Neural crest cell (in vitro differentiated cells): ENCODE data around the gene ARHGEF10L. TPM values are rescaled to one million over a fixed set of nuclear protein-coding genes. Genes with fewer than 3 reads are reported as not detected.

Experiments
- DNase-seq: peaks from one replicate; pipeline ENCODE4 v3.0.0; 2021; ENCODE audit warnings: low read depth, mixed read lengths, low spot score
- H3K27ac Mint-ChIP-seq: one replicate; pipeline ENCODE4 v1.8.0; 2021; ENCODE audit warnings: mild to moderate bottlenecking, mixed read lengths; ENCODE audit not compliant: unreplicated experiment
- H3K27me3 Mint-ChIP-seq: 2 replicates; pipeline ENCODE4 v1.8.0; 2021; ENCODE audit warnings: low read depth, mild to moderate bottlenecking, mixed read lengths
- H3K36me3 Mint-ChIP-seq: 2 replicates; pipeline ENCODE4 v1.8.0; 2021; ENCODE audit warnings: low read depth, mild to moderate bottlenecking, mixed read lengths
- H3K4me1 Mint-ChIP-seq: 2 replicates; pipeline ENCODE4 v1.8.0; 2021; ENCODE audit warnings: mixed read lengths
- H3K4me3 Mint-ChIP-seq: one replicate; pipeline ENCODE4 v1.8.0; 2021; ENCODE audit warnings: mild to moderate bottlenecking, mixed read lengths
- H3K9me3 Mint-ChIP-seq: 2 replicates; pipeline ENCODE4 v1.8.0; 2021; ENCODE audit warnings: mixed read lengths
- CTCF ChIP-seq: fragments of 200-600 bp; sonication (generic); conservative IDR thresholded peaks from 2 replicates; pipeline ENCODE4 v1.5.0; 2021; ENCODE audit warnings: antibody characterized with exemption, mild to moderate bottlenecking
- total RNA-seq: library from RNA; stranded (reverse); gene quantifications from 2 replicates; pipeline ENCODE4 v1.2.1, GENCODE V29; 2021

The ARHGEF10L gene
- total RNA-seq, 1 donor from 2014 or later, result 22.2 TPM

- H3K27ac Mint-ChIP-seq, result peak overlapping the region; percentile 57
- H3K27me3 Mint-ChIP-seq, result no peaks in the 10 kb centered on the region
- no peaks in the 10 kb centered on the region for H3K36me3 Mint-ChIP-seq
- no peak for TF ChIP-seq CTCF
- peak overlapping the region; percentile 63 for H3K4me3 Mint-ChIP-seq
- peaks cover 76% of the 10 kb centered on the region for H3K4me1 Mint-ChIP-seq
- DNase-seq, result no peak
- no peaks in the 10 kb centered on the region for H3K9me3 Mint-ChIP-seq
Measured at GRCh38 chr1:17569200-17570139, 30.0 kb downstream of the ARHGEF10L start.

DNA sequence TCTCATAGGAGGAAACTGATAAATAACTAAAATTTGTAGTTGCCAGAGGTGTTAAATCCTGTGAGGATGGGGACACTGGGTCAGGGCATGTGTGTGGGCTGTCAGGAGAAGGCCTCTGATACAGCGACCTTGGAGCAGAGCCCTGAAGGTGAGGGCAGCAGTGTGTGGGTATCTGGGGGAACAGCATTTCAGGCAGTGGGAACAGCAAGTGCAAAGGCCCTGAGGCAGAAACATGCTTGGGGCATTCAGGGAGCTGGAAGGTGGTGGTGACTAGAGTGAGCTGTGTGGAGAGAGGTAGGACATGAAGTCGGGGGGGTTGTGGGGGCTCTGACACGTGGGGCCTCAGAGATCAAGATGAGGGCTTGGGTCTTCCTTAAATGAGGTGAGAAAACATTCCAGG is 30.7 kb downstream of the ARHGEF10L start:
- Mint-ChIP-seq H3K36me3 (no peaks in the 10 kb centered on the region), H3K4me3 (peak overlapping the region; percentile 63), H3K27me3 (no peaks in the 10 kb centered on the region), H3K4me1 (peaks cover 77% of the 10 kb centered on the region), H3K9me3 (no peaks in the 10 kb centered on the region), H3K27ac (peak overlapping the region; percentile 35)
- no peak for DNase-seq
- no peak for TF ChIP-seq CTCF

DNA sequence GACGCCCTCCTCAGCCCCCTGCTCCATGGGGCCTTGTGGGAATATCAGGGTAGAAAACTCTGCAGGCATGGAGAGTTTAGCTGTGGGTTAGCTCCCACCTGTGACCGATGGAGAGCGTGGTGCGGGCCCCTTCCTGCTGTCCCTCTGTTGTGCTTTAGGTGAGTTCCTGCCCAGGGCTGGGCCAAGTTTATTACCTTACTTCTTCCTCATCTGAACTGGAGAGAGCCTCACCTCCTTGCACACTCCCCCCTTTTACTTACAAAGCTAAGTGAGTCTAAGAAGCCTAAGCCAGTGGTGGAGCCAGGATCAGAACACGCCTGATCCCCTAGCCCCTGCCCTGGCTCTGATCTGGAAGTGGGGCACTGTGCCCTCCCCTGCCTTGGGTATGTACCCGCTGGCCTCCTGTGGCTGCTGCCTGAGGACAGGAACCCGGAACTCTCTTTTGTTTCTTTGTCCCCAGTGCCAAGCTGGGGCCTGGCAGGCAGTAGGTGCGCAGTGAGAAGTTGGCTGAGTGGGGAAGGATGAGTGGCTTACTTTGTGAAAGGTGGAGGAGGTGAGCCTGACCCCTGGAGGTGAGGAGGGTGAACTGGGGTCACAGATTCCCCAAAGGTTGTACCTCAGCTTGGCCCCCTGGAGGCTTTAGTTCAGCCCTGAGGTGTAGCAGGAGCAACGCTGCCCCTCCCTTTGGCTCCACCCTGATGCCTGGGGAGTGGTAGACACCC is 32.9 kb downstream of the ARHGEF10L start:
- no peak for DNase-seq
- peak; percentile 29 for TF ChIP-seq CTCF
- no peaks in the 10 kb centered on the region for H3K36me3 Mint-ChIP-seq
- peak overlapping the region; percentile 74 for H3K4me3 Mint-ChIP-seq
- no peaks in the 10 kb centered on the region for H3K27me3 Mint-ChIP-seq
- no peaks in the 10 kb centered on the region for H3K9me3 Mint-ChIP-seq
- H3K4me1 Mint-ChIP-seq, result peaks cover 78% of the 10 kb centered on the region
- peak overlapping the region; percentile 50 for H3K27ac Mint-ChIP-seq

DNA sequence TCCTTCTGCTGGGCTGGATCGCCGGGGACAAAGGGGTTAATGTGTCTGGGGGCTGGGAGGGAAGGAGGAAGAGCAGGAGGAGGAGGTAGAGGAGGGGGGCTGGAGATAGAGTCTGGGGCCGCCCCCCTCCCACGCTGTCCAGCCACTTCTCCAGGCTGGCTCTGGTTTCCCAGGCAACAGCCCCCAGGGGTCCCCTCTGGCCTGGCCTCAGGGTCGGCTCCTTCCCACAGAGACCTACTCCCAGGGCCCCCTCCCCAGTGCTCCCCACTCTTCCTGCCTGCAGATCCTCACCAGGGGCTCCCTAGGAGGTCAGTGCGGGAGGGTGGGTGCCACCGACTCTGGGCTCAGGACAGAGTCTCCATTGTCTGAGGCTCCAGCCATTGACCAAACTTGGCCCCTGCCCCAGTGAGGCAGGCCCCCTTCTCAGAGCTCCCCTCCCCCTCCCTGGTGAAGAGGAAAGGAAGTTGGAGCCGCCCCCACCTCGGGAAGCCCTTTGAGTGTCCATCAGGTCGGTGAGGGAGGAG is 34.1 kb downstream of the ARHGEF10L start:
- H3K27ac Mint-ChIP-seq, result peak overlapping the region; percentile 90
- H3K4me1 Mint-ChIP-seq, result peaks cover 80% of the 10 kb centered on the region

More for the DNA sequence above, 34.1 kb downstream of the ARHGEF10L start:
- Mint-ChIP-seq H3K36me3 (no peaks in the 10 kb centered on the region), H3K4me3 (peak overlapping the region; percentile 74), H3K27me3 (no peaks in the 10 kb centered on the region), H3K9me3 (no peaks in the 10 kb centered on the region)
- peak; percentile 86 for DNase-seq
- TF ChIP-seq CTCF, result no peak
